LHCN-M2 (cell line): ENCODE data around the gene SLAIN2. TPM values are rescaled to one million over a fixed set of nuclear protein-coding genes. Genes with fewer than 3 reads are reported as not detected.

Source experiments
- DNase-seq: peaks from one replicate; pipeline ENCODE4 v3.0.0-alpha.2; 2012; ENCODE audit warnings: low read depth
- total RNA-seq: library from RNA; depleted of rRNA; stranded (reverse); fragments of >200 nt; gene quantifications from 2 replicates; pipeline ENCODE4 v1.2.3, GENCODE V29; 2014

SLAIN2 gene
- total RNA-seq, 1 experiment from 2014 or later: 80.9 TPM

GRCh38 chr4:48334236-48334635 lies 7.1 kb upstream of the SLAIN2 start:
- no peak for DNase-seq

- peak; percentile 49 for DNase-seq
Measured at GRCh38 chr4:48334900-48335384, 6.4 kb upstream of the SLAIN2 start.

GRCh38 chr4:48336146-48336870 lies 5.0 kb upstream of the SLAIN2 start:
- no peak for DNase-seq

- DNase-seq: no peak
Measured at GRCh38 chr4:48337731-48338130, 3.6 kb upstream of the SLAIN2 start.

GRCh38 chr4:48339642-48340041 lies 1.7 kb upstream of the SLAIN2 start:
- DNase-seq: no peak

- DNase-seq: peak; percentile 71
Measured at GRCh38 chr4:48340276-48340964, 909 bp upstream of the SLAIN2 start.

- peak; percentile 29 for DNase-seq
Measured at GRCh38 chr4:48341776-48342605, 662 bp downstream of the SLAIN2 start.

- DNase-seq: peak; percentile 14
Measured at GRCh38 chr4:48342606-48342880, 1.2 kb downstream of the SLAIN2 start.

GRCh38 chr4:48343035-48343434 lies 1.7 kb downstream of the SLAIN2 start:
- DNase-seq: no peak

GRCh38 chr4:48343551-48343950 lies 2.2 kb downstream of the SLAIN2 start:
- peak; percentile 16 for DNase-seq

- no peak for DNase-seq
Measured at GRCh38 chr4:48345542-48345941, 4.2 kb downstream of the SLAIN2 start.

- DNase-seq: peak; percentile 33
Measured at GRCh38 chr4:48346594-48346993, 5.3 kb downstream of the SLAIN2 start.

GRCh38 chr4:48347282-48347921 lies 6.1 kb downstream of the SLAIN2 start:
- no peak for DNase-seq

GRCh38 chr4:48350871-48351270 lies 9.5 kb downstream of the SLAIN2 start:
- no peak for DNase-seq

GRCh38 chr4:48352793-48353192 lies 11.5 kb downstream of the SLAIN2 start:
- no peak for DNase-seq

- no peak for DNase-seq
Measured at GRCh38 chr4:48356355-48356754, 15.0 kb downstream of the SLAIN2 start.

- peak; percentile 42 for DNase-seq
Measured at GRCh38 chr4:48360285-48361011, 19.1 kb downstream of the SLAIN2 start.

GRCh38 chr4:48361012-48361400 lies 19.7 kb downstream of the SLAIN2 start:
- DNase-seq: no peak

GRCh38 chr4:48366611-48367010 lies 25.3 kb downstream of the SLAIN2 start:
- DNase-seq: no peak

GRCh38 chr4:48367016-48367415 lies 25.7 kb downstream of the SLAIN2 start:
- no peak for DNase-seq

GRCh38 chr4:48368389-48368788 lies 27.1 kb downstream of the SLAIN2 start:
- no peak for DNase-seq
